ENCODE data around the gene GPT2.
A peak's percentile ranks its signal among the peaks of the same experiment; 100 is the strongest.
"Not testable (repeated sequence)": the region's sequence is repeated elsewhere in the genome, so short reads cannot be mapped to it uniquely, and the experiment has no call there.

The GPT2 gene

GRCh38 chr16:46937536-46937935 lies 53.4 kb downstream of the GPT2 start:
- H3K9me3 ChIP-seq (ENCODE audit: control insufficient read depth, insufficient read depth, low read length), result no peaks in the 10 kb centered on the region
- TF ChIP-seq EZH2phosphoT487 (IDR thresholded peaks at IDR 0.05; ENCODE audit: borderline replicate concordance, low read length), result no peak
- no peak for TF ChIP-seq CTCF (IDR thresholded peaks at IDR 0.05; ENCODE audit: low read depth, low read length, poor library complexity, severe bottlenecking)
- H3K79me2 ChIP-seq (ENCODE audit: control insufficient read depth, low read length), result no peaks in the 10 kb centered on the region
- H3K27me3 ChIP-seq (ENCODE audit: control insufficient read depth, low read length), result no peaks in the 10 kb centered on the region
- H4K20me1 ChIP-seq (ENCODE audit: control insufficient read depth, insufficient read depth, low read depth, low read length), result no peaks in the 10 kb centered on the region
- no peak overlapping the region for H3K4me3 ChIP-seq (ENCODE audit: low read length)
- no peak overlapping the region for H3K27ac ChIP-seq (ENCODE audit: low read depth, low read length)
- H3K36me3 ChIP-seq (ENCODE audit: control insufficient read depth, low read length), result no peaks in the 10 kb centered on the region
- H3K9me2 ChIP-seq (replicated peaks; ENCODE audit: control insufficient read depth, low read length), result no peaks in the 10 kb centered on the region
- H3F3A ChIP-seq (ENCODE audit: control insufficient read depth, insufficient read depth), result no peaks in the 10 kb centered on the region; the same call in 1 of the 2 replicates
- H3K4me2 ChIP-seq (ENCODE audit: low read length), result no peak overlapping the region
- peaks cover 13% of the 10 kb centered on the region for H3K4me1 ChIP-seq (ENCODE audit: control insufficient read depth, low read length)

DNA sequence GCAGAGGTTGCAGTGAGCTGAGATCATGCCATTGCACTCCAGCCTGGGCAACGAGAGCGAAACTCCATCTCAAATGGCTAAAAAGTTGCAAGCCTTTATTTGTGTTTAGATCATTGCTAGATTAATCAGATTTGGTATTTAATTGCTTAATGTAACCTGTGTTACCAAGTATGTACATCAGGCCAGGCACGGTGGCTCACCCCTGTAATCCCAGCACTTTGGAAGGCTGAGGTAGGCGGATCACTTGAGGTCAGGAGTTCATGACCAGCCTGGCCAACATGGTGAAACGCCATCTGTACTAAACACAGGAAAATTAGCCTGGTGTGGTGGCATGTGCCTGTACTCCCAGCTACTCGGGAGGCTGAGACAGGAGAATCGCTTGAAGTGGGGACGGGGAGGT lies 60.6 kb downstream of the GPT2 start:
- H3K4me2 ChIP-seq (ENCODE audit: low read length); H3K27ac ChIP-seq (ENCODE audit: low read depth, low read length); H4K20me1 ChIP-seq (ENCODE audit: control insufficient read depth, insufficient read depth, low read depth, low read length); H3K36me3 ChIP-seq (ENCODE audit: control insufficient read depth, low read length); H3K27me3 ChIP-seq (ENCODE audit: control insufficient read depth, low read length); H3K9me2 ChIP-seq (replicated peaks; ENCODE audit: control insufficient read depth, low read length); H3K4me3 ChIP-seq (ENCODE audit: low read length); H3K79me2 ChIP-seq (ENCODE audit: control insufficient read depth, low read length); H3F3A ChIP-seq (ENCODE audit: control insufficient read depth, insufficient read depth); H3K9me3 ChIP-seq (ENCODE audit: control insufficient read depth, insufficient read depth, low read length): not testable (repeated sequence)
- peaks cover 20% of the 10 kb centered on the region for H3K4me1 ChIP-seq (ENCODE audit: control insufficient read depth, low read length)

- Histone ChIP-seq H3F3A (ENCODE audit: control insufficient read depth, insufficient read depth) (peaks cover 10% of the 10 kb centered on the region), H4K20me1 (ENCODE audit: control insufficient read depth, insufficient read depth, low read depth, low read length) (no peaks in the 10 kb centered on the region), H3K9me2 (replicated peaks; ENCODE audit: control insufficient read depth, low read length) (no peaks in the 10 kb centered on the region), H3K36me3 (ENCODE audit: control insufficient read depth, low read length) (no peaks in the 10 kb centered on the region), H3K4me3 (ENCODE audit: low read length) (no peak overlapping the region), H3K9me3 (ENCODE audit: control insufficient read depth, insufficient read depth, low read length) (no peaks in the 10 kb centered on the region), H3K27ac (ENCODE audit: low read depth, low read length) (no peak overlapping the region), H3K79me2 (ENCODE audit: control insufficient read depth, low read length) (no peaks in the 10 kb centered on the region), H3K4me1 (ENCODE audit: control insufficient read depth, low read length) (peaks cover 18% of the 10 kb centered on the region), H3K27me3 (ENCODE audit: control insufficient read depth, low read length) (no peaks in the 10 kb centered on the region), H3K4me2 (ENCODE audit: low read length) (peak overlapping the region; percentile 28; the same call in 1 of the 2 replicates)
- no peak for TF ChIP-seq EZH2phosphoT487 (IDR thresholded peaks at IDR 0.05; ENCODE audit: borderline replicate concordance, low read length)
- TF ChIP-seq CTCF (IDR thresholded peaks at IDR 0.05; ENCODE audit: low read depth, low read length, poor library complexity, severe bottlenecking), result peak; percentile 74
Observed at GRCh38 chr16:46947900-46948547, 63.9 kb downstream of the GPT2 start.

DNA sequence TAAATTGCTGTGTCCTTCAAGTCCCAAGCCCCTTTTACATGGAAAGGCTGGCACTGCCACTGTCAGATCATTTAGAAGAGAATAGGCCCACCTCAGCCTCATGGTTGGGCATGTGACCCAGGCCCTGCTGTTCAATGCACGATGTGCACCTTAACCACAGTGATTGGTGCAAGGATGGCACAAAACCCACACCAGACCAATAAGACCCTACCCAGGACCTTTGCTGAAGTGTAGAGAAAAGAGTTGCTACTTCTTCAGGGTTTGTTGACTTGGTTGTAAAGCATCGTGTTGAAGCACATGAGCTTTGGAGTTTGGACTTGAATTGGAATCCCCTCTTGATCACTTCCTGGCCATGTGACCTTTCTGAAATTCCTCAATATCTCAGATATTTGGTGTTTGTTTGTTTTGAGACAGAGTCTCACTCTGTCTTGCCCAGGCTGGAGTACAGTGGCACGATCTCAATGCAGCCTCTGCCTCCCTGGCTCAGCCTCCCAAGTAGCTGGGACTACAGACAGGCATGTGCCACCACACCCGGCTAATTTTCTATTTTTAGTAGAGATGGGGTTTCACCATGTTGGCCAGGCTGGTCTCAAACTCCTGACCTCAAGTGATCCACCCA lies 64.5 kb downstream of the GPT2 start:
- Histone ChIP-seq H3K9me3 (ENCODE audit: control insufficient read depth, insufficient read depth, low read length) (no peaks in the 10 kb centered on the region), H3K79me2 (ENCODE audit: control insufficient read depth, low read length) (no peaks in the 10 kb centered on the region), H4K20me1 (ENCODE audit: control insufficient read depth, insufficient read depth, low read depth, low read length) (no peaks in the 10 kb centered on the region), H3K27ac (ENCODE audit: low read depth, low read length) (no peak overlapping the region), H3F3A (ENCODE audit: control insufficient read depth, insufficient read depth) (peaks cover 10% of the 10 kb centered on the region), H3K27me3 (ENCODE audit: control insufficient read depth, low read length) (no peaks in the 10 kb centered on the region), H3K4me2 (ENCODE audit: low read length) (no peak overlapping the region), H3K36me3 (ENCODE audit: control insufficient read depth, low read length) (no peaks in the 10 kb centered on the region), H3K4me3 (ENCODE audit: low read length) (no peak overlapping the region), H3K9me2 (replicated peaks; ENCODE audit: control insufficient read depth, low read length) (no peaks in the 10 kb centered on the region), H3K4me1 (ENCODE audit: control insufficient read depth, low read length) (peaks cover 12% of the 10 kb centered on the region)
- TF ChIP-seq EZH2phosphoT487 (IDR thresholded peaks at IDR 0.05; ENCODE audit: borderline replicate concordance, low read length), result no peak
- TF ChIP-seq CTCF (IDR thresholded peaks at IDR 0.05; ENCODE audit: low read depth, low read length, poor library complexity, severe bottlenecking), result no peak

Data from DOHH2 (cell line).